Mesenteric fat pad (tissue), 1 donor: ENCODE results near the gene VSIG10L2. TPM values are rescaled to one million over a fixed set of nuclear protein-coding genes. Genes with fewer than 3 reads are reported as not detected.

Source experiments
- DNase-seq: peaks from one replicate; pipeline ENCODE4 v3.0.0-alpha.2; 2020; ENCODE audit warnings: low spot score
- total RNA-seq: library from RNA; stranded (reverse); fragmentation: NEBNext Ultra II Directional; extraction: Animal tissue kit (Norgen Biotek cat#: 25700); gene quantifications from one replicate; pipeline ENCODE4 v1.2.1, GENCODE V29; 2021
- donor health status: DM: yes; HTN: yes; CAD: no.

The VSIG10L2 gene
- total RNA-seq, 1 donor from 2014 or later: not detected

GRCh38 chr11:125946712-125947418 lies 1.0 kb downstream of the VSIG10L2 start:
- peak; percentile 68 for DNase-seq

GRCh38 chr11:125947419-125948277 lies 1.8 kb downstream of the VSIG10L2 start:
- peak; percentile 88 for DNase-seq

GRCh38 chr11:125948278-125949051 lies 2.6 kb downstream of the VSIG10L2 start:
- peak; percentile 49 for DNase-seq

DNA sequence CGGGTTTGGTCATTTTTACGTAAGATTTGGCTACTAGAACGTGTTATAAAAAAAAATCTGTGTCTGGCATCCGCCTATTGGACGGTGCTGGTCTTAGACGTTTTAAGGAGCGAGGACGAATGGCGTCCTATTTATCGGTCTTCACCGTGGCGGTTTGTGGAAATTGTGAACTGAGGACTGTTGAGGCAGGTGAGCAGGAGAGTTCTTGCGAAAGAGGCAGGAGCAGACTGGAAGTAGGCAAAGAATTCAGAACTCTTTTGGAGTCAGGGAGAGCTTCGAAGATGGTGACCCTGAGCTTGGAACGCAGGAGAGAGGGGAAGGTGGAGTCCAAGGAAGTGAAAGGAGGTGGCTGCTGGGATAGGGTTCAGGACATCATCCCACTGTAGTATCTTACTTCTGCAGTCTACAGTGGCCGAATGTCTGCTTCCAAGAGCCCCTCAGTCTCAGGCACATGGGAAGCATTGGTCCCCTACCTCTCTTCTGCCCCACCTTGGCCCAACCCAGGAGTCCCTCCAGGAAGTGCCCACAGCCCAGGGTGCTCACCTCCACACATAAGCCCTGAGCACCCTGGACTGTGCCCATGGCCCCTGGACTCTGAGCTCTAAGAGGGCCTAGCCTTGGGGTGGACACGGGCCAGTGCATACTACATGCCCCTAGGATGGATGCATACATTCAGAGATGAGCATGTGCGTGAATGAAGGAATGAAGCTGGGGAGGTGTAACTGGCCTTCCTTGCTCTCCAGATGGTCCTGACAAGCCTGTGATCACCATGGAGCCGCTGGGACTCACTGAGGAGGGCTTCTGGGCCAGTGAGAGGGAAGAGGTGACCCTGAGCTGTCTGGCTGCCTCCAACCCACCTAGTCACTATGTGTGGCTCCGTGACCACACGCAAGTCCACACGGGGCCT lies 3.7 kb downstream of the VSIG10L2 start:
- peak; percentile 60 for DNase-seq

GRCh38 chr11:125950178-125950490 lies 4.3 kb downstream of the VSIG10L2 start:
- DNase-seq: no peak

DNA sequence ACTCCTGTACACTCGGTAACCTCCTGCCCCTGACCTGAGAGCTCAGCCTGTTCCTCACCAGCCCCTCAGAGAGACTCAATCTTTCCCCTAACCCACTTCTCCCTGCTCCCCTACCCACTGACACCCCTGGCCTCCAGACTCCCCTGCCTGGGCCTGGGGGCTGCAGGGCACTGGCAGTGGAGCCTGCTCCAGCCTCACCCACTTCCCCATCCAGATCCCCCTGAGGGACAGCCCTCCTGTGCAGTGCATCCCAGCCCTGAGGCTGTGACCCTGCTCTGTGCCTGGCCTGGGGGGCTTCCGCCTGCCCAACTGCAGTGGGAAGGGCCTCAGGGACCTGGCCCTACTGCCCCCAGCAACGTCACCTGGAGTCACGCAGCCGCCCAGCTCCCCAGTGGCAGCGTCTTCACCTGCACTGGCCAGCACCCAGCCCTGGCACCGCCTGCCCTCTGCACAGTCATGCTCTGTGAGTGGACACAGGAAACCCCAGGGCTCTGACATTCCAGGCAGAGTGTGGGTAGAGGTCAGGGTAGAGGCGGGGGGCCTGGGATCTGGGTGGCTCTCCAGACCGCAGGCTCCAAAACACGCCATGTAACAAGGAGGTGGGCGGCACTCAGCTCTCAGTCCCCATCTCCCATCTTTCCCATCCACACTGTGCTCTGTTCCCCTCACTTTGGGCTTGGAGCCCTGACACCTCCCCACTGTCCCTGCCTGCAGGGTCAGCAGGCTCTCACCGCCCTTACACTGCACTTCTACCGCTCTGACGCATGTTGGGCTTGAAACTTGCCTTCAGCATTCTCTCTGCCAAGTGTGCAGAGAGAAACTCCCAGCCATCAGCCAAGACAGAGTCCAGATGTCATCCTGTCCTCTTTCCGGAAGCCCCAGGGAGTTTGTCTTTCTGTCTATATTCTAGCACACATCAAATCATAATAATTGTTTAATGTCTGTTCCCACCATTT lies 5.1 kb downstream of the VSIG10L2 start:
- no peak for DNase-seq

DNA sequence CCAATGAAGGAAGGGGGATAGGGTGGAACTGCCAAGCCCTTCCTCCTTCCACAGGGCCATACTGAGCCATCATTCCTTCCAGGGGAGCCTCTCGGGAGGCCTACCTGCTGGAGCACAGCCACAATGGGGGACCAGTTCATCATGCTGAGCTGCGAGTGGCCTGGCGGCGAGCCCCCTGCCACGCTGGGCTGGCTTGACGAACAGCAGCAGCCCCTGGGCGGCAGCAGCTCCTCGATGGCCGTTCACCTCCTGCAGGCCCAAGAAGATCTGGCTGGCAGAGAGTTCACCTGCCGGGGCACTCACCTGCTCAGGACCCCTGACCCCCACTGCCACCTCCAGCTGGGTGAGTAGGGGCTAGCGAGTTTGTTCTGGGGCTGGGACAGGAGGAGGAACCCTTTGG lies 5.9 kb downstream of the VSIG10L2 start:
- no peak for DNase-seq

DNA sequence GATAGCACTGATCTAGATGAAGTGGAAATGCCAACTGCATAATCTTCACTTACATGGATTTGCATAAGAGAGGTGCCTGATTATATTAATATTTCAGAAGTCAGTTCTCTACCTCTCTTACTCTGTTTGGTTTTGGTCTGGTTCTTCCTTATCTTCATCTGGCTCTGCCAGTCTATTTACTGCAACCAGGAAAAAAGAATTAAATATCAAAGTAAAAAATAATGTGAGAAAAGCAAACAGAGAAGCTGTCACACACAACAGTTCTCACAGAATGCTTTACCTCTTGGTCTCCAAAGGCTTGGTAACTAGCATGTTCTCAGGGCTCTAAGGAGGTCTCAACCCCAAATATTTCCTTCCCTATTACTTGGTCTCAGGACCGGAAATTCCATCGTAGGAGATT lies 6.7 kb downstream of the VSIG10L2 start:
- no peak for DNase-seq

- DNase-seq: no peak
Measured at GRCh38 chr11:125952973-125953372, 7.1 kb downstream of the VSIG10L2 start.

GRCh38 chr11:125953401-125953935 lies 7.6 kb downstream of the VSIG10L2 start:
- no peak for DNase-seq

DNA sequence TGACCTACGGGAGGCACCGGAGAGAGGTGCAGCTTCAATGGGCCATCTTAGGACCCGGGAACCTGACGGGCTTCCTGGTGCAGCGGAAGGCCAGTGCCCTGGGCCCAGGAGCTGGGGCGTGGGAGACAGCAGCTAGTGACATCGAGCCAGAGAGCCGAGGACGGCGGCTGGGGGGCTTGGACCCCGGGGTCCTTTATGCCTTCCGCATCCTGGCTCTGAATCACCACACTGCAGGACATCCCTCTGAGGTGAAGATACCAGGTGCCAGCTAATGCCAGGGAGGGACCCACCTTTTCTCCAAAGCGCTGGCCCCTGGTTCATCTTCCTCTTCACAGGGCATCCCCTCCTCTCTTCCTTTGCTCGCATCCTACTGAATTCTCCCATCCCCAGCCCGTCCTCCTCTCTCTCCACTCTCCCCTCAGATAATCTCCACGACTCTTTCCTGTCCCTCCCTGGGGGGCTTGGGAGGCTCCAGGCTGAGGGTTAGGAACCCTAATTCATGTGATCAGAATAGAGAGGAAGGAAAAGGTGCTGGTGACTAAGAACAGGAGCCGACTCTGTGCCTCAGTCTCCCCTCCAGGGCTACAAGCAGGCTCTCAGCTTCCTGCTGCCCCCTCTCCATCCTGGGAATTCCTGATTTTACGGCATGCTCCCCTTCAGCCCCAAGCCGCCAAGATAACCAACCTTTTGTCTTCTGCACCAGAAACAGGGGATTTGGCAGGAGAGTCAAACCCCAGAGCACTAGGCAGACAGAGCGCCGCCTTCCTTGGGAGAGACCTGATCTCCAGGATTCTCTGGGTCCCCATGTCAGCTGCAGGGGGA lies 8.5 kb downstream of the VSIG10L2 start:
- no peak for DNase-seq

DNA sequence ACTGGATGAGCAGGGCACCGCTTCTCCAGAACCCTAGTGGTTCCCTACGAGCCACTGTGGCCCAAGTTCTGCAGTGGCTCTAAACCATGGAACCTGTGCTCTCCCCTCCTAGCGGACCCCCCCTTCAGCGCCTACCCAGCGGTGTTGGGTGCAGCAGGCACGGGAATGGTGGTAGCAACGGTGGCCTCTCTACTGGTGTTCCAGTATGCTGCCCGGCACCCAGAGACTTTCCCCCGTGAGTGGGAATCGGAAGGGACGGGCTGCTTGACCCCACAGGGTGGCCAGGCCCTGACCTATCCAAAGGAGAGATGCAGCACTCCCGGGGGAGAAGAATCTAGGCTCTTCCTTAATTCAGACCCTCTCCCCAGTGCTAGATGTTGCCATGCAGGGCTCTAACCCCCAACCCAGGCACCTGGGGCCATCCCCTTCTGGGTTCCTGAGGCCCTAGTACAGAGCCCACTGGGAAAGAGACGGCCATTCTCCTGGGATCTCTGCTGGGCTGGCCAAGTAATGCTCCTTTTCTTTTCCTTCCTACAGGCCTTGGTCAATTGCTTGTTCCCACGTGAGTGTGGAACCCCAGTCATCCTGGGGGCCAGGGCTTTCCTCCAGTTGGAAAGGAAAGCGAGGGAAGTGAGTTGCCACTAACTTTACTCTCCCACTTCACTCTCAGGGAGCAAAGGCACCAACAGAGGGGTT lies 9.2 kb downstream of the VSIG10L2 start:
- no peak for DNase-seq

GRCh38 chr11:125955856-125956255 lies 10.0 kb downstream of the VSIG10L2 start:
- DNase-seq: no peak

GRCh38 chr11:125956391-125957134 lies 10.7 kb downstream of the VSIG10L2 start:
- no peak for DNase-seq

DNA sequence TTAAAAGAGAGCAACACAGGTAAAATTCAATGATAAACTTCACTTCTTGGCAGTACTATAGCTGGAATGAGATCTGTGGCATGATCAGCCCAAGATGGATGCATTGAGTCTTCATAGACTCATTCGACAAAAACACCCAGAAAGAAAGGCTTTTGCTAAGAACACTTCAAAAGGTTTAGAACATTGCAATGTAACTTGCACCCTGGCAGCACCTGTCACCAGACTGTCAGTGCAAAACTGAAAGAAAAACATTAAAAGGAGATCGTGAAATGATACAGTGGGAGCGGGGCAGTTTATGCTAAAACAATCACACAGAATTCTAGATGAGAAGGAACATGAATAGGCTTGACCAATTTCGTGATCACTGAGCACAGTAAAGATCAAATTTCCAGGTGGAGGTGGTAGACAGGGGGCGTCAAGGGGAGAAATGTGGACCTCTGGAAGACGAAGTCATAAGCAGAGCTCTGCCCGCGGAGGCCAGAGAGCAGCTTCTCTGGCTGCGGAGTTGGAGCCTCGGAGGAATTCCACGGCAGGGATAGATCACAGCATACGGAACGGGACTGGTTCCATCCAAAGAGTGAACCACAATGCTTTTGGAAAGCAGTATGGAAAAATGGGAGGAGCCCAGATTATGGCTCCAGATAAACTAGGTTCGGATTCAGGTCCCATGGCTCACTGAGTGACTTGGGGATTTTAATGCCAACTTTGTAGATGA lies 11.9 kb downstream of the VSIG10L2 start:
- DNase-seq: no peak

DNA sequence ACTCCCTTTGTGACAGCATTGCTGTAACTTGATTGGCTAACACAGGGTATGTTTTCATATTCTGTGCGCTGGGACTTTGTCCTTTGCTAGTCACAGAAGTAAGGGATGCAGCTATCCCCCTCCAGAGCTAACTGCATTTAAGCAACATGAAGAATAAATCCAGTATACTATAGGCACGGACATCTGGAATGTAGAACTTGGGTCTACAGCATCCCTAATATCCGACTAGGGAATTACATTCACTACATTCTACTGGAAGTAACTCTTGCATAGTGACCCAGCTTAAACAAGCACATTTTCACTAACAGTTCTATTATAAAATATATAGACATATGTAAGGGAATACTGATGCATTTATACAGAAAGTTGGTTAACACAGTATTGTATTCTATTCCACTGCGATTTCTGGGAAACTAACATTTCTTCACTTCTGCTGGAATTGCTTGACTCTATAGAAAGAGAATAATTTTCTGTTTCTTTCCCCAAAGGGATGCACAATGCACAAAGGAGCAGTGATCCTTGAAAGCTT lies 13.1 kb downstream of the VSIG10L2 start:
- no peak for DNase-seq
